GM12878 (cell line): ENCODE results near the gene C17orf113. TPM values are rescaled to one million over a fixed set of nuclear protein-coding genes. Genes with fewer than 3 reads are reported as not detected.

Experiments used
- ASH2L ChIP-seq: fragments of 300-600, 200-600 bp; sonication (generic); IDR thresholded peaks from 2 replicates; pipeline ENCODE4 v1.6.1; 2017; ENCODE audit warnings: low read depth, mild to moderate bottlenecking, borderline replicate concordance
- CBX3 ChIP-seq: fragments of 200-600 bp; sonication (generic); IDR thresholded peaks from 2 replicates; pipeline ENCODE4 v1.6.1; 2016; ENCODE audit warnings: low read depth, borderline replicate concordance
- HDAC6 ChIP-seq: fragments of 200-600 bp; sonication (generic); IDR thresholded peaks from one replicate; pipeline ENCODE4 v1.8.0; 2017; ENCODE audit warnings: antibody characterized with exemption; ENCODE audit not compliant: unreplicated experiment
- JUNB ChIP-seq: IDR thresholded peaks from 2 replicates; pipeline ENCODE4 v1.6.1; 2016; ENCODE audit warnings: antibody characterized with exemption, mild to moderate bottlenecking
- LARP7 ChIP-seq: fragments of 450-650 bp; IDR thresholded peaks from 2 replicates; pipeline ENCODE4 v1.6.1; 2017; ENCODE audit warnings: mild to moderate bottlenecking
- MEF2B ChIP-seq: fragments of 450-650 bp; IDR thresholded peaks from 2 replicates; pipeline ENCODE4 v1.6.1; 2018; ENCODE audit warnings: mild to moderate bottlenecking, moderate library complexity; ENCODE audit not compliant: partially characterized antibody, poor library complexity, severe bottlenecking
- PAX5 ChIP-seq: IDR thresholded peaks from 2 replicates; pipeline ENCODE4 v1.6.1; 2011; ENCODE audit warnings: low read depth, low read length, borderline replicate concordance
- RAD51 ChIP-seq: fragments of 450-650 bp; IDR thresholded peaks from 2 replicates; pipeline ENCODE4 v1.6.1; 2016; ENCODE audit warnings: moderate library complexity, mild to moderate bottlenecking, inconsistent platforms
- RCOR1 ChIP-seq: conservative IDR thresholded peaks from 2 replicates; pipeline ENCODE4 v1.6.1; 2012; ENCODE audit warnings: low read depth, low read length, improper control_type of control experiment
- SIX5 ChIP-seq: IDR thresholded peaks from 2 replicates; pipeline ENCODE4 v1.6.1; 2011; ENCODE audit warnings: mild to moderate bottlenecking, low read depth, low read length, moderate library complexity; ENCODE audit not compliant: severe bottlenecking
- SREBF1 ChIP-seq: IDR thresholded peaks from 2 replicates; pipeline ENCODE4 v1.6.1; 2012; ENCODE audit warnings: mild to moderate bottlenecking, low read length
- SUPT20H ChIP-seq: IDR thresholded peaks from 2 replicates; pipeline ENCODE4 v1.6.1; 2011; ENCODE audit warnings: low read depth, mild to moderate bottlenecking, low read length, moderate library complexity, borderline replicate concordance; ENCODE audit not compliant: control insufficient read depth
- WRNIP1 ChIP-seq: IDR thresholded peaks from 2 replicates; pipeline ENCODE4 v1.6.1; 2011; ENCODE audit warnings: low read depth, low read length, improper control_type of control experiment, borderline replicate concordance
- polyA plus RNA-seq, 11 experiments: library from polyadenylated mRNA; depleted of rRNA in 4 of 11; unstranded in 6 of 11; stranded (reverse) in 5 of 11; fragments of >200 nt; fragmentation: Nextera tagmentation in 4 of 11; fragmentation: Illumina TruSeq in 1 of 11; extraction: Ambion mirVana in 4 of 11; extraction: Trizol in 1 of 11; gene quantifications; 1 replicate in 1 of 11; 2 replicates in 10 of 11; pipeline versions ENCODE4 v1.2.1 to v1.2.3, GENCODE V29; 2011 to 2016; ENCODE audit warnings: inconsistent platforms in 2 of 11, missing spikeins in 2 of 11, low read depth in 1 of 11
- total RNA-seq, 4 experiments: library from RNA; depleted of rRNA in 3 of 4; stranded (reverse); fragments of >200 nt in 3 of 4; fragmentation: Illumina TruSeq in 1 of 4; extraction: Trizol in 1 of 4; gene quantifications; 2 replicates each; pipeline versions ENCODE4 v1.2.1 to v1.2.3, GENCODE V29; 2013 to 2021
- TF ChIP-seq, protein P1 (sequence below), 3 experiments: IDR thresholded peaks in 2 of 3; conservative IDR thresholded peaks in 1 of 3; 2 replicates each; pipeline ENCODE4 v1.5.1; 2011; ENCODE audit warnings: low read depth in 3 of 3, low read length in 3 of 3, mild to moderate bottlenecking in 3 of 3, control low read depth in 2 of 3, moderate library complexity in 2 of 3, inconsistent platforms in 1 of 3, mixed read lengths in 1 of 3; ENCODE audit not compliant: control insufficient read depth in 2 of 3, insufficient read depth in 1 of 3; ENCODE audit errors: extremely low read depth in 1 of 3
- TF ChIP-seq, protein P2 (sequence below): fragments of 150-350 bp; IDR thresholded peaks from 2 replicates; pipeline ENCODE4 v1.6.1; 2016; ENCODE audit warnings: low read depth, low read length
- TF ChIP-seq, protein P3 (sequence below): fragments of 450-650 bp; IDR thresholded peaks from 2 replicates; pipeline ENCODE4 v1.6.1; 2014; ENCODE audit warnings: mild to moderate bottlenecking
- TF ChIP-seq, protein P4 (sequence below): fragments of 450-650 bp; IDR thresholded peaks from 2 replicates; pipeline ENCODE4 v1.6.1; 2017; ENCODE audit warnings: antibody characterized with exemption, mild to moderate bottlenecking, moderate library complexity
- TF ChIP-seq, protein P5 (sequence below): IDR thresholded peaks from 2 replicates; pipeline ENCODE4 v1.6.1; 2011; ENCODE audit warnings: mild to moderate bottlenecking, low read depth, low read length, moderate library complexity; ENCODE audit not compliant: insufficient replicate concordance

Gene C17orf113
- total and polyA plus RNA-seq, 10 of the 15 experiments (the other 5 are each of a cell fraction or from before 2014, with no cell fraction given), result 0.03 to 0.17 (median 0.08) TPM; not detected in 3

DNA sequence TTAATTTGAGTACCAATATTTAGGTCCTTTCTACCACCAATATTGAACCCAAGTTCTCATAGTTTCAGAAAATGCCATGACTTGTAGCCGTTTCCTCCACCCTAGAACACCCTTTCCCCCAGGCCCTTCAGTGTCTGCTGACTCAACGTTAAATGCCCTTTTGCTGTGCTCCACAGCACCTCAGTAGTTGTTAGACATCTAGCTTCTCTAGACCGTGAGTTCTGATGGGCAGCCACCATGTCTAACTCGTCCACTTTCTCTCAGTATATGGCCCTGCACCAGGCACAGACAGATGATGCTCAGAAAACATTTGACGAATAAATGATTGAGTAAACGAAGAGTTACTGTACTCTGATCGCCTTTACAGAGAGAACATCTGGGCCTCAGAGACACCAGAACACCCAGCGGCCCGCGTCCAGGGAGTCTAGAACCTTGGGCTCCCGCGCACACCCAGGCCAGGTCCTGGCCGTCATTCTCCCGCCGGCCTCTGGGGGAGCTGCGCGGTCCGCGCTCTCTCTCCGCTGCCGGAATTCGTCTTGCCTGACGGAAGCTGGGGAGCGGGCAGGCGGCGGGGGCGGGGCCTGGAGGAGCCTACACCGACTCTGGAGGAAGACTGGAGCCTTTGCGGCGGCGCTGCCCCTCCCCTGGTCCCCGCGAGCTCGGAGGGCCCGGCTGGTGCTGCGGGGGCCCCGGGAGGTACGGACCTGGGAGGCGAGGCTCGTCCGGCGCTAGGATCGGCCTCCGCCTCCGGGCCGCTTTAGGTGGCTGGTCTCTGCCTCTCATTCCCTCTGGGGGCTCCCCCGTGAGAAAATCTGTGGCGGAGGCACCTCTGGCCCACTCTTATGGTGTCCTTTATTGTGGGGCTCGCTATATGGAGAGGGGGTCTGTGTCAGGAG lies 30.6 kb downstream of the C17orf113 start, which contains the start of gene NKIRAS2 (continued):
- TF ChIP-seq, protein P1, sequence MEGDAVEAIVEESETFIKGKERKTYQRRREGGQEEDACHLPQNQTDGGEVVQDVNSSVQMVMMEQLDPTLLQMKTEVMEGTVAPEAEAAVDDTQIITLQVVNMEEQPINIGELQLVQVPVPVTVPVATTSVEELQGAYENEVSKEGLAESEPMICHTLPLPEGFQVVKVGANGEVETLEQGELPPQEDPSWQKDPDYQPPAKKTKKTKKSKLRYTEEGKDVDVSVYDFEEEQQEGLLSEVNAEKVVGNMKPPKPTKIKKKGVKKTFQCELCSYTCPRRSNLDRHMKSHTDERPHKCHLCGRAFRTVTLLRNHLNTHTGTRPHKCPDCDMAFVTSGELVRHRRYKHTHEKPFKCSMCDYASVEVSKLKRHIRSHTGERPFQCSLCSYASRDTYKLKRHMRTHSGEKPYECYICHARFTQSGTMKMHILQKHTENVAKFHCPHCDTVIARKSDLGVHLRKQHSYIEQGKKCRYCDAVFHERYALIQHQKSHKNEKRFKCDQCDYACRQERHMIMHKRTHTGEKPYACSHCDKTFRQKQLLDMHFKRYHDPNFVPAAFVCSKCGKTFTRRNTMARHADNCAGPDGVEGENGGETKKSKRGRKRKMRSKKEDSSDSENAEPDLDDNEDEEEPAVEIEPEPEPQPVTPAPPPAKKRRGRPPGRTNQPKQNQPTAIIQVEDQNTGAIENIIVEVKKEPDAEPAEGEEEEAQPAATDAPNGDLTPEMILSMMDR (IDR thresholded peaks at IDR 0.05 in 2 of 3, conservative IDR thresholded peaks at IDR 0.05 in 1 of 3; ENCODE audit: control insufficient read depth in 2 of 3, extremely low read depth in 1 of 3, insufficient read depth in 1 of 3, low read depth in 3 of 3, low read length in 3 of 3), result peak; percentile 92 to 98 (median 98); a peak in 5 of 6 replicates
- TF ChIP-seq, protein P2, sequence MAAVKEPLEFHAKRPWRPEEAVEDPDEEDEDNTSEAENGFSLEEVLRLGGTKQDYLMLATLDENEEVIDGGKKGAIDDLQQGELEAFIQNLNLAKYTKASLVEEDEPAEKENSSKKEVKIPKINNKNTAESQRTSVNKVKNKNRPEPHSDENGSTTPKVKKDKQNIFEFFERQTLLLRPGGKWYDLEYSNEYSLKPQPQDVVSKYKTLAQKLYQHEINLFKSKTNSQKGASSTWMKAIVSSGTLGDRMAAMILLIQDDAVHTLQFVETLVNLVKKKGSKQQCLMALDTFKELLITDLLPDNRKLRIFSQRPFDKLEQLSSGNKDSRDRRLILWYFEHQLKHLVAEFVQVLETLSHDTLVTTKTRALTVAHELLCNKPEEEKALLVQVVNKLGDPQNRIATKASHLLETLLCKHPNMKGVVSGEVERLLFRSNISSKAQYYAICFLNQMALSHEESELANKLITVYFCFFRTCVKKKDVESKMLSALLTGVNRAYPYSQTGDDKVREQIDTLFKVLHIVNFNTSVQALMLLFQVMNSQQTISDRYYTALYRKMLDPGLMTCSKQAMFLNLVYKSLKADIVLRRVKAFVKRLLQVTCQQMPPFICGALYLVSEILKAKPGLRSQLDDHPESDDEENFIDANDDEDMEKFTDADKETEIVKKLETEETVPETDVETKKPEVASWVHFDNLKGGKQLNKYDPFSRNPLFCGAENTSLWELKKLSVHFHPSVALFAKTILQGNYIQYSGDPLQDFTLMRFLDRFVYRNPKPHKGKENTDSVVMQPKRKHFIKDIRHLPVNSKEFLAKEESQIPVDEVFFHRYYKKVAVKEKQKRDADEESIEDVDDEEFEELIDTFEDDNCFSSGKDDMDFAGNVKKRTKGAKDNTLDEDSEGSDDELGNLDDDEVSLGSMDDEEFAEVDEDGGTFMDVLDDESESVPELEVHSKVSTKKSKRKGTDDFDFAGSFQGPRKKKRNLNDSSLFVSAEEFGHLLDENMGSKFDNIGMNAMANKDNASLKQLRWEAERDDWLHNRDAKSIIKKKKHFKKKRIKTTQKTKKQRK, result no peak
- TF ChIP-seq RCOR1 (0 out of 2 replicates have a peak, but pooled peaks have one; percentile 20), SIX5 (peak; percentile 39), LARP7 (peak; percentile 77), JUNB (no peak), PAX5 (no peak), MEF2B (no peak), HDAC6 (no peak), SREBF1 (no peak), SUPT20H (no peak), RAD51 (no peak), CBX3 (no peak), ASH2L (no peak), WRNIP1 (no peak; the same call in 1 of the 2 replicates)
- TF ChIP-seq, protein P3, sequence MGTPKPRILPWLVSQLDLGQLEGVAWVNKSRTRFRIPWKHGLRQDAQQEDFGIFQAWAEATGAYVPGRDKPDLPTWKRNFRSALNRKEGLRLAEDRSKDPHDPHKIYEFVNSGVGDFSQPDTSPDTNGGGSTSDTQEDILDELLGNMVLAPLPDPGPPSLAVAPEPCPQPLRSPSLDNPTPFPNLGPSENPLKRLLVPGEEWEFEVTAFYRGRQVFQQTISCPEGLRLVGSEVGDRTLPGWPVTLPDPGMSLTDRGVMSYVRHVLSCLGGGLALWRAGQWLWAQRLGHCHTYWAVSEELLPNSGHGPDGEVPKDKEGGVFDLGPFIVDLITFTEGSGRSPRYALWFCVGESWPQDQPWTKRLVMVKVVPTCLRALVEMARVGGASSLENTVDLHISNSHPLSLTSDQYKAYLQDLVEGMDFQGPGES, result no peak
- TF ChIP-seq, protein P4, sequence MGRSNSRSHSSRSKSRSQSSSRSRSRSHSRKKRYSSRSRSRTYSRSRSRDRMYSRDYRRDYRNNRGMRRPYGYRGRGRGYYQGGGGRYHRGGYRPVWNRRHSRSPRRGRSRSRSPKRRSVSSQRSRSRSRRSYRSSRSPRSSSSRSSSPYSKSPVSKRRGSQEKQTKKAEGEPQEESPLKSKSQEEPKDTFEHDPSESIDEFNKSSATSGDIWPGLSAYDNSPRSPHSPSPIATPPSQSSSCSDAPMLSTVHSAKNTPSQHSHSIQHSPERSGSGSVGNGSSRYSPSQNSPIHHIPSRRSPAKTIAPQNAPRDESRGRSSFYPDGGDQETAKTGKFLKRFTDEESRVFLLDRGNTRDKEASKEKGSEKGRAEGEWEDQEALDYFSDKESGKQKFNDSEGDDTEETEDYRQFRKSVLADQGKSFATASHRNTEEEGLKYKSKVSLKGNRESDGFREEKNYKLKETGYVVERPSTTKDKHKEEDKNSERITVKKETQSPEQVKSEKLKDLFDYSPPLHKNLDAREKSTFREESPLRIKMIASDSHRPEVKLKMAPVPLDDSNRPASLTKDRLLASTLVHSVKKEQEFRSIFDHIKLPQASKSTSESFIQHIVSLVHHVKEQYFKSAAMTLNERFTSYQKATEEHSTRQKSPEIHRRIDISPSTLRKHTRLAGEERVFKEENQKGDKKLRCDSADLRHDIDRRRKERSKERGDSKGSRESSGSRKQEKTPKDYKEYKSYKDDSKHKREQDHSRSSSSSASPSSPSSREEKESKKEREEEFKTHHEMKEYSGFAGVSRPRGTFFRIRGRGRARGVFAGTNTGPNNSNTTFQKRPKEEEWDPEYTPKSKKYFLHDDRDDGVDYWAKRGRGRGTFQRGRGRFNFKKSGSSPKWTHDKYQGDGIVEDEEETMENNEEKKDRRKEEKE, result no peak
- TF ChIP-seq, protein P5, sequence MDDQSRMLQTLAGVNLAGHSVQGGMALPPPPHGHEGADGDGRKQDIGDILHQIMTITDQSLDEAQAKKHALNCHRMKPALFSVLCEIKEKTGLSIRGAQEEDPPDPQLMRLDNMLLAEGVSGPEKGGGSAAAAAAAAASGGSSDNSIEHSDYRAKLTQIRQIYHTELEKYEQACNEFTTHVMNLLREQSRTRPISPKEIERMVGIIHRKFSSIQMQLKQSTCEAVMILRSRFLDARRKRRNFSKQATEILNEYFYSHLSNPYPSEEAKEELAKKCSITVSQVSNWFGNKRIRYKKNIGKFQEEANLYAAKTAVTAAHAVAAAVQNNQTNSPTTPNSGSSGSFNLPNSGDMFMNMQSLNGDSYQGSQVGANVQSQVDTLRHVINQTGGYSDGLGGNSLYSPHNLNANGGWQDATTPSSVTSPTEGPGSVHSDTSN, result peak; percentile 24
